ENCODE measurements around the gene ZDHHC14.

- TF ChIP-seq CTCF (IDR thresholded peaks at IDR 0.05), result peak in 5 of 6 experiments; percentile 20 to 67 (median 65)
- TF ChIP-seq POLR2A (IDR thresholded peaks at IDR 0.05), result no peak
Observed at GRCh38 chr6:157597461-157598312, 216.7 kb downstream of the ZDHHC14 start.

Measured in Peyer's patch (tissue), 4 donors.